Measurements from ENCODE around the gene ASS1. TPM values are rescaled to one million over a fixed set of nuclear protein-coding genes. Genes with fewer than 3 reads are reported as not detected.

ASS1 gene
- total RNA-seq, 1 experiment from 2014 or later, result 40.3 TPM

DNA sequence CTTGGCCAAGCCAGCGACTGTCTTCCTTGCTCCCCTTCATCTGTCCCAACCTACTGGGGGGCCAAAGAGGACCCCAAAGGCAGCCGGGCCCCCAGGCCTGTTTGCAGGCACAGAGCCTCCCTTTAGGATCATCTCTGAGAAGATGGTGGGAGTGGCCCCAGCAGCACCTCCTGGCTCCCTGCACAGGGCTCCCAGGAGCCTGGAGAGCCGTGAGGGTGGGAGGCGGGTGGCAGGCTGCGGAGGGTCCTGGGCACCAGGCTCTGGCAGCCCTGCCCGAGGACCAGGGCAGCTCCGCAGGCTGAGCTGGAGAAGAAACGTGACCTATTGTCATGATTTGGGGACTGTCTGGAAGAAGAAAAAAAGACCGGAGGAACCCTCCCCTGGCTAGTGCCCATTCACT lies 33.4 kb downstream of the ASS1 start:
- intact Hi-C loops (cut with micrococcal nuclease; ENCODE audit: unreplicated experiment), result no loop called here
- no TSS peak for BruUV-seq (replicated peaks)
- CTCF ChIA-PET, result no interaction called here
- Mint-ChIP-seq H3K36me3 (ENCODE audit: insufficient read depth, unreplicated experiment) (no peaks in the 10 kb centered on the region), H3K9me3 (ENCODE audit: low read depth, unreplicated experiment) (no peaks in the 10 kb centered on the region), H3K4me1 (ENCODE audit: low read depth, unreplicated experiment) (no peaks in the 10 kb centered on the region), H3K4me3 (ENCODE audit: low read depth, unreplicated experiment) (no peak overlapping the region), H3K27me3 (ENCODE audit: unreplicated experiment) (no peaks in the 10 kb centered on the region), H3K27ac (ENCODE audit: unreplicated experiment) (no peak overlapping the region)
- no peak for DNase-seq
- TF ChIP-seq, protein P1, sequence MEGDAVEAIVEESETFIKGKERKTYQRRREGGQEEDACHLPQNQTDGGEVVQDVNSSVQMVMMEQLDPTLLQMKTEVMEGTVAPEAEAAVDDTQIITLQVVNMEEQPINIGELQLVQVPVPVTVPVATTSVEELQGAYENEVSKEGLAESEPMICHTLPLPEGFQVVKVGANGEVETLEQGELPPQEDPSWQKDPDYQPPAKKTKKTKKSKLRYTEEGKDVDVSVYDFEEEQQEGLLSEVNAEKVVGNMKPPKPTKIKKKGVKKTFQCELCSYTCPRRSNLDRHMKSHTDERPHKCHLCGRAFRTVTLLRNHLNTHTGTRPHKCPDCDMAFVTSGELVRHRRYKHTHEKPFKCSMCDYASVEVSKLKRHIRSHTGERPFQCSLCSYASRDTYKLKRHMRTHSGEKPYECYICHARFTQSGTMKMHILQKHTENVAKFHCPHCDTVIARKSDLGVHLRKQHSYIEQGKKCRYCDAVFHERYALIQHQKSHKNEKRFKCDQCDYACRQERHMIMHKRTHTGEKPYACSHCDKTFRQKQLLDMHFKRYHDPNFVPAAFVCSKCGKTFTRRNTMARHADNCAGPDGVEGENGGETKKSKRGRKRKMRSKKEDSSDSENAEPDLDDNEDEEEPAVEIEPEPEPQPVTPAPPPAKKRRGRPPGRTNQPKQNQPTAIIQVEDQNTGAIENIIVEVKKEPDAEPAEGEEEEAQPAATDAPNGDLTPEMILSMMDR (IDR thresholded peaks at IDR 0.05; ENCODE audit: unreplicated experiment), result no peak

DNA sequence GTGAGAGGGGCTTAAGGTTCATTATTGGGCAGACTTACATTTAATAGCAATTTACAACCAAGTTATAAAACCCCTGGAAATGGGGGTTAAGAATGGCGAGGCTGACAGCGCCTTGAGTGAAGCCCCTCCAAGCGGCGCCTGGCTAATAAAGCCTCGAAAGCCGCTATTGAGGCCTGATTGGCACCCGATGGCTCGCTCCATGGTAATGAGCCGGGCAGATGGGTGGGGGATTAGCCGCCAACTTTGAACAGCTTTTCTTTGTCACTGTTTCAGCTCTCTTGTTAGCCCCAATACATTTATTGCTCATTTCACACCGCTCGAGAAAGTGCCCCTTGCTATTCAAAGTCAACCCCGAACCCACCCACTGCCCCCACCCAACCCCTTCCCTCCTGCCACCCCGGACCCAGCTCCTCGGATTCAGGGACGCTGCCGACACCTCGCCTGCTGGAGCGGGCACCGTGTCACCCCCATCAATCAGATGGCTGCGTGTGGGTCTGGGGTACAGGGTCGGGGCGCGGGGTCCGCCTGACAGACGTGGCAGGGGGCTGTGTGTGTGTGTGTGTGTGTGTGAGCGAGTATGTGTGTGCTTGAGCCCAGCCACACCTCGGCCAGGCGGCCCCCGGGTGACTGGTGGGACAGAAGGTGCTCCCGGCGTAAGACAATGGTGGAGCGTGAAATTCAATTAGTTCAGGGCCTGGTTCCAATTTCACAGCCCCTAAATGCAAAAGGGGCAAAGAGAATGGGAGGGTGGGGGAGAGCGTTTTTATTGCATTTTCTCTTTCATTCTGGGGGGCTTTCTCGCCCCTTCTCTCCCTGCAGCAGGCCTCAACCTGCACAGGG lies 34.2 kb downstream of the ASS1 start:
- CTCF ChIA-PET, result interaction anchor here (0.6 kb wide), 1 partner anchor 630 kb away, joined by 4 read pairs; no protein-coding TSS in a partner anchor
- no TSS peak for BruUV-seq (replicated peaks)
- Mint-ChIP-seq H3K9me3 (ENCODE audit: low read depth, unreplicated experiment) (no peaks in the 10 kb centered on the region), H3K36me3 (ENCODE audit: insufficient read depth, unreplicated experiment) (no peaks in the 10 kb centered on the region), H3K4me3 (ENCODE audit: low read depth, unreplicated experiment) (no peak overlapping the region), H3K27ac (ENCODE audit: unreplicated experiment) (no peak overlapping the region), H3K27me3 (ENCODE audit: unreplicated experiment) (no peaks in the 10 kb centered on the region), H3K4me1 (ENCODE audit: low read depth, unreplicated experiment) (no peaks in the 10 kb centered on the region)
- DNase-seq, result no peak
- TF ChIP-seq, protein P1 (IDR thresholded peaks at IDR 0.05; ENCODE audit: unreplicated experiment), result no peak
- intact Hi-C loops (cut with micrococcal nuclease; ENCODE audit: unreplicated experiment), result no loop called here

DNA sequence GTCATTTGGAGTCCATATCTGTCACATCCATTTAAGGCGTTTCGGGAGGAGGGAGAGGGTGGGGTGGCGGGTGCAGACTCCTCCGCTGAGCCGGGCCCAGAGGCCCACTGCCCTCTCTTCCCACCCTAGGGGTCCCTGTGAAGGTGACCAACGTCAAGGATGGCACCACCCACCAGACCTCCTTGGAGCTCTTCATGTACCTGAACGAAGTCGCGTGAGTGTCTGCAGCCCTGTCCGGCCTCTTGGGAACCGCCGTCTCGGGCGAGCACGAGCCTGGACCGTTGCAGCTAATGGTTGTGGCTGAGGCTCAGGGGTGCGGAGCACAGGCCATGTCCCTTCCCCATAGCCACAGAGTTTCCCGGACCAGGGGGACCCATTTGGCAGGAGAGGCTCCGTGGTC lies 34.8 kb downstream of the ASS1 start:
- CTCF ChIA-PET, result interaction anchor here (0.6 kb wide), 1 partner anchor 630 kb away, joined by 4 read pairs; no protein-coding TSS in a partner anchor
- Mint-ChIP-seq H3K27ac (ENCODE audit: unreplicated experiment) (no peak overlapping the region), H3K9me3 (ENCODE audit: low read depth, unreplicated experiment) (no peaks in the 10 kb centered on the region), H3K4me1 (ENCODE audit: low read depth, unreplicated experiment) (no peaks in the 10 kb centered on the region), H3K4me3 (ENCODE audit: low read depth, unreplicated experiment) (no peak overlapping the region), H3K36me3 (ENCODE audit: insufficient read depth, unreplicated experiment) (no peaks in the 10 kb centered on the region), H3K27me3 (ENCODE audit: unreplicated experiment) (no peaks in the 10 kb centered on the region)
- no TSS peak for BruUV-seq (replicated peaks)
- TF ChIP-seq, protein P1 (IDR thresholded peaks at IDR 0.05; ENCODE audit: unreplicated experiment), result no peak
- no peak for DNase-seq
- intact Hi-C loops (cut with micrococcal nuclease; ENCODE audit: unreplicated experiment), result no loop called here

DNA sequence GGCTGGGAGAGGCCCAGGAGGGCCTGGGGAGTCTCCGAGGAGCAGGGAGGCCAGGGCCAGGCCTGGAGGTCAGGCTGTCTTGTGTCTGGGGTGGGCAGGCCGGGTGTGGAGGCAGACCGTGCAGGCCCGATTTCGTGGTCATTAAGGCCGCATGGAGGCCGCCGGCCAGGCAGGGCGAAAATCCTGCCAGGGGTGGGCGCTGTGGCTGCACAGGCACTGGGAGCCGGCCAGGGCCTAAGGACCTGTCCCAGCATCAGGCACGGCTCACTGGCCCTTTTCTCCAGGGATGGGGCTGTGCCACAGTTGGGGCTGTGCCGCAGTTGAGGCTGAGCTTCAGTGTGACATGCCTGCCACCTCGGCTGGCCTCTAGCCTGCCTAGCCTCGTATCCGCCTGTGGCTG lies 35.9 kb downstream of the ASS1 start:
- no peak for DNase-seq
- intact Hi-C loops (cut with micrococcal nuclease; ENCODE audit: unreplicated experiment), result no loop called here
- CTCF ChIA-PET, result no interaction called here
- Mint-ChIP-seq H3K27ac (ENCODE audit: unreplicated experiment) (no peak overlapping the region), H3K9me3 (ENCODE audit: low read depth, unreplicated experiment) (no peaks in the 10 kb centered on the region), H3K4me3 (ENCODE audit: low read depth, unreplicated experiment) (no peak overlapping the region), H3K27me3 (ENCODE audit: unreplicated experiment) (no peaks in the 10 kb centered on the region), H3K4me1 (ENCODE audit: low read depth, unreplicated experiment) (no peaks in the 10 kb centered on the region), H3K36me3 (ENCODE audit: insufficient read depth, unreplicated experiment) (no peaks in the 10 kb centered on the region)
- no TSS peak for BruUV-seq (replicated peaks)
- TF ChIP-seq, protein P1 (IDR thresholded peaks at IDR 0.05; ENCODE audit: unreplicated experiment), result no peak

Measured in Calu3 (cell line).